ENCODE results near the gene AKAP14. TPM values are rescaled to one million over a fixed set of nuclear protein-coding genes. Genes with fewer than 3 reads are reported as not detected.
"Not testable (repeated sequence)": the region's sequence is repeated elsewhere in the genome, so short reads cannot be mapped to it uniquely, and the experiment has no call there.

AKAP14 gene
- total RNA-seq, 4 donors from 2014 or later: not detected

DNA sequence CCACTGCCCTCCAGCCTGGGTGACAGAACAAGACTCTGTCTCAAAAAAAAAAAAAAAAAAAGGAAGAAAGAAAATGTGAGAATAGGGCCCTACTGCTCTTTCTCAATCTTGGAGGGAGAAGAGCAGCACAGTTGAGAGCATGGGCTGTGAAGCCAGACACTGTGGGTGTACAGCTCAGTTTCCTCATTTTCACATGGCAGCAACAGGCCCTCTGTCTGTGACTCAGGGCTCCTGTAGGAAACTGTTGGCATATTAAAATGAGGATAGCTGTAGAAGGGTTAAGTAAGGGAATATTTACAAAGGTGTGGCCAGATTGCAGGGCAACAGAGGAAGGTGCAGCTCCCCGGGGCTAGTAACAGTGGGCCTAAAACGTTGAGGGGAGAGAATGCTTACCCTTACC, 3.4 kb downstream of the AKAP14 start:
- intact Hi-C loops (cut with DNase I; ENCODE audit: low total_unique reads) (no loop called here), in situ Hi-C loops (cut with MboI; ENCODE audit: low sequenced_read_pairs in 4 of 4) (no loop called here)
- H3K4me3 ChIP-seq: no peak overlapping the region
- H3K36me3 ChIP-seq: no peaks in the 10 kb centered on the region
- H3K9me3 ChIP-seq: no peaks in the 10 kb centered on the region
- TF ChIP-seq, protein P1, sequence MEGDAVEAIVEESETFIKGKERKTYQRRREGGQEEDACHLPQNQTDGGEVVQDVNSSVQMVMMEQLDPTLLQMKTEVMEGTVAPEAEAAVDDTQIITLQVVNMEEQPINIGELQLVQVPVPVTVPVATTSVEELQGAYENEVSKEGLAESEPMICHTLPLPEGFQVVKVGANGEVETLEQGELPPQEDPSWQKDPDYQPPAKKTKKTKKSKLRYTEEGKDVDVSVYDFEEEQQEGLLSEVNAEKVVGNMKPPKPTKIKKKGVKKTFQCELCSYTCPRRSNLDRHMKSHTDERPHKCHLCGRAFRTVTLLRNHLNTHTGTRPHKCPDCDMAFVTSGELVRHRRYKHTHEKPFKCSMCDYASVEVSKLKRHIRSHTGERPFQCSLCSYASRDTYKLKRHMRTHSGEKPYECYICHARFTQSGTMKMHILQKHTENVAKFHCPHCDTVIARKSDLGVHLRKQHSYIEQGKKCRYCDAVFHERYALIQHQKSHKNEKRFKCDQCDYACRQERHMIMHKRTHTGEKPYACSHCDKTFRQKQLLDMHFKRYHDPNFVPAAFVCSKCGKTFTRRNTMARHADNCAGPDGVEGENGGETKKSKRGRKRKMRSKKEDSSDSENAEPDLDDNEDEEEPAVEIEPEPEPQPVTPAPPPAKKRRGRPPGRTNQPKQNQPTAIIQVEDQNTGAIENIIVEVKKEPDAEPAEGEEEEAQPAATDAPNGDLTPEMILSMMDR (IDR thresholded peaks at IDR 0.05 in 4 of 5, conservative IDR thresholded peaks at IDR 0.05 in 1 of 5): no peak
- no peak for TF ChIP-seq POLR2A (IDR thresholded peaks at IDR 0.05)
- DNase-seq: no peak
- no peaks in the 10 kb centered on the region for H3K27me3 ChIP-seq
- ATAC-seq: no peak
- H3K4me1 ChIP-seq: no peaks in the 10 kb centered on the region
- no peak overlapping the region for H3K27ac ChIP-seq

DNA sequence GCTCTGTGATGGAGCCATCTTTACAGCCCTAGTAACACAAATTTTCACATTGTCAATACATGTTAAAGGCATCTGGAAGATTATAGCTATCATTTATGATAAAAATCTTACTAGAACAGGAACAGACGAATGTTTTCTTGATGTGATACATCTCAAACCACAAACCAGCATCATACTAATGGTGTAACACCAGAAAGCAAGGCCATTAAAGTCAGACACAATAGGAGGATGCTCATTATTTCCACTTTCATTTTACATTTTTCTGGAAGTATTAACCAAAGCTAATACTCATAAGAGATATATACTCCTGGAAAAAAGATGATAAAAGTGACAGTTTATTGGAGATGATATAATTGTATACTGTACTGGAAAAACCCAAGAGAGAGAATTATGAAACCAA, 5.3 kb downstream of the AKAP14 start:
- DNase-seq (no peak), ATAC-seq (no peak)
- in situ Hi-C loops (cut with MboI; ENCODE audit: low sequenced_read_pairs in 4 of 4): no loop called here
- Histone ChIP-seq H3K36me3 (no peaks in the 10 kb centered on the region), H3K9me3 (no peaks in the 10 kb centered on the region), H3K4me3 (no peak overlapping the region), H3K27ac (no peak overlapping the region), H3K4me1 (no peaks in the 10 kb centered on the region), H3K27me3 (no peaks in the 10 kb centered on the region)
- intact Hi-C loops (cut with DNase I; ENCODE audit: low total_unique reads): no loop called here
- TF ChIP-seq POLR2A (IDR thresholded peaks at IDR 0.05): no peak
- TF ChIP-seq, protein P1 (IDR thresholded peaks at IDR 0.05 in 4 of 5, conservative IDR thresholded peaks at IDR 0.05 in 1 of 5): no peak

DNA sequence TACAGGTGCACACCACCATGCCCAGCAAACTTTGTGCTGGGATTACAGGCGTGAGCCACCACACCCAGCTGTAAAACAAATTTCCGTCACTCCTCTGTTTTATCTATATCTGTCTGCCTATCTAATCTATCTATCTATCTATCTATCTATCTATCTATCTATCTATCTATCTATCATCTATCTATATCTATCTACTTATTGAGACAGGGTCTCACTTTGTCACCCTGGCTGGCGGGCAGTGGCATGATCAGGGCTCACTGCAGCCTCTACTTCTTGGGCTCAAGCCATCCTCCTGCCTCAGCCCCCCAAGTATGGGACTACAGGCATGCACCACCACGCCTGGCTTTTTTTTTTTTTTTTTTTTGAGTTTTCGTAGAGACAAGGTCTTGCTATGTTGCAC, 20.6 kb downstream of the AKAP14 start:
- Histone ChIP-seq H3K4me3 (no peak overlapping the region), H3K4me1 (no peaks in the 10 kb centered on the region), H3K36me3 (no peaks in the 10 kb centered on the region), H3K9me3 (no peaks in the 10 kb centered on the region), H3K27me3 (no peaks in the 10 kb centered on the region), H3K27ac (no peak overlapping the region)
- no peak for ATAC-seq
- in situ Hi-C loops (cut with MboI; ENCODE audit: low sequenced_read_pairs in 4 of 4): no loop called here
- no peak for DNase-seq
- TF ChIP-seq, protein P1 (IDR thresholded peaks at IDR 0.05 in 4 of 5, conservative IDR thresholded peaks at IDR 0.05 in 1 of 5): no peak
- no peak for TF ChIP-seq POLR2A (IDR thresholded peaks at IDR 0.05)
- intact Hi-C loops (cut with DNase I; ENCODE audit: low total_unique reads): no loop called here

DNA sequence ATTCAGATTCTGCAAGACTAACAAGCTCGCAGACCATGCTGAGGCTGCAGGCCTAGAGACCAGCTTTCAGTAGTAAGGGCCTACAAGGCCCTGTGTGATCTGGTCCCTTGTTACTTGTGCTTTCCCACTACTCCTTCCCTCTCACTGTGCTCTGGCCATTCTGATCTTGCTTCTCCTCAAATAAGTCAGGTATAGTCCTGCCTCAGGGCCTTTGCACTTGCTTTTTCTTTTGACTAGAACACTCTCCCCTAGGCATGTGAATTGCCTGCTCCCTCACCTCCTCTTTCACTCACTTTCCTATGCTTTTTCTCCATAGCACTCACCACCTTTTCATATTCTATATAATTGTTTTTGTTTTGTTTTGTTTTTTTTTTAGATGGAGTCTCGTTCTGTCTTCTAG, 22.2 kb downstream of the AKAP14 start:
- Histone ChIP-seq H3K36me3 (no peaks in the 10 kb centered on the region), H3K27ac (no peak overlapping the region), H3K4me1 (no peaks in the 10 kb centered on the region), H3K27me3 (no peaks in the 10 kb centered on the region), H3K9me3 (no peaks in the 10 kb centered on the region), H3K4me3 (no peak overlapping the region)
- intact Hi-C loops (cut with DNase I; ENCODE audit: low total_unique reads) (no loop called here), in situ Hi-C loops (cut with MboI; ENCODE audit: low sequenced_read_pairs in 4 of 4) (no loop called here)
- ATAC-seq: no peak
- TF ChIP-seq POLR2A (IDR thresholded peaks at IDR 0.05): no peak
- TF ChIP-seq, protein P1 (IDR thresholded peaks at IDR 0.05 in 4 of 5, conservative IDR thresholded peaks at IDR 0.05 in 1 of 5): no peak
- DNase-seq: no peak

DNA sequence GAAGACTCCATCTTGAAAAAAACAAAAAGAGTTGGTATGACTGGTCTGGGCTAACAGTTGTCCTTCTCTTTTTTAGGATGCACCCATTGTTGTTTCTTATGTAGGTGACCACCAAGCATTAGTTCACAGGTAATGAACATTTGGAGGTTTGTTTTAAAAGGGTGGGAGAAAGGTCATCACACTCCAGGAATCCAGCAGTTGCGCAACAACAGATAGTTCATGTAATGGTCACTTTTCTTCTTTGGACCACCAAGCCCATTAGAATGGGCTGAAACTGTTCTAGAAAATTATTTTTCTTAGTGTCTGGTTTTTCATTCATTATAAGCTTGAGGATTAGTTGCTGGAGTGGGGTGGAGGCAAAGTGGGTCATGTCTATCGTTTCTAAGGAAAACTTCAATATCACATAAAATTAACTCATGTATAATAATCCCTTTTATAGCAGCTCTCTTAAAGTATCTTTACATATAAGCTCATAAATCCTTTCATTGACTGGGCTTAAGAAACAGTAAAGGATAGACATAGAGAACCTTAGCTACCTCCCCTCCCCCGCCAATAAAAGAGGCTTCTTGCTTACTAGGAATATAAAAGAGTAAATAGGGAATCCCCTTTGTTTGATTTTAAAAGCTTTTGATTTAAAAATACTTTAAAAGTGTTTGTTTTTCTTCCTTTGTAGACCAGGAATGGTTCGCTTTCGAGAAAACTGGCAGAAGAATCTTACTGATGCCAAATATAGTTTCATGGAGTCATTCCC, 24.3 kb downstream of the AKAP14 start:
- Histone ChIP-seq H3K36me3 (no peaks in the 10 kb centered on the region), H3K9me3 (no peaks in the 10 kb centered on the region), H3K4me3 (no peak overlapping the region), H3K27ac (no peak overlapping the region), H3K27me3 (no peaks in the 10 kb centered on the region), H3K4me1 (no peaks in the 10 kb centered on the region)
- intact Hi-C loops (cut with DNase I; ENCODE audit: low total_unique reads) (no loop called here), in situ Hi-C loops (cut with MboI; ENCODE audit: low sequenced_read_pairs in 4 of 4) (no loop called here)
- ATAC-seq (no peak), DNase-seq (no peak)
- no peak for TF ChIP-seq POLR2A (IDR thresholded peaks at IDR 0.05)
- TF ChIP-seq, protein P1 (IDR thresholded peaks at IDR 0.05 in 4 of 5, conservative IDR thresholded peaks at IDR 0.05 in 1 of 5): no peak

DNA sequence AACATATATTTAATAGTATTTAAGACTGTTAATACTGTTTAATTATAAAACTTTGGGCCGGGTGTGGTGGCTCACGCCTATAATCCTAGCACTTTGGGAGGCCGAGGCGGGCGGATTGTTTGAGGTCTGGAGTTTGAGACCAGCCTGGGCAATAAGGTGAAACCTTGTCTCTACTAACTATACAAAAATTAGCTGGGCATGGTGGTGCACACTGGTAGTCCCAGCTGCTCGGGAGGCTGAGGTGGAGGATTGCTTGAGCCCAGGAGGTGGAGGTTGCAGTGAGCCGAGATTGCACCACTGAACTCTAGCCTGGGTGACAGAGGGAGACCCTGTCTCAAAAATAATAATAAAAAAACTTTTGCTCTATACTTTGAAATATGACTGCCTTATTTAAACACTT, 26.7 kb downstream of the AKAP14 start:
- DNase-seq; H3K4me3 ChIP-seq; H3K27ac ChIP-seq; in situ Hi-C loops (cut with MboI; ENCODE audit: low sequenced_read_pairs in 4 of 4); ATAC-seq; H3K4me1 ChIP-seq; intact Hi-C loops (cut with DNase I; ENCODE audit: low total_unique reads); H3K36me3 ChIP-seq; H3K27me3 ChIP-seq; H3K9me3 ChIP-seq: not testable (repeated sequence)
